GM18498 (cell line): Measurements from ENCODE around the gene MTERF2.
"Not testable (repeated sequence)": the region's sequence is repeated elsewhere in the genome, so short reads cannot be mapped to it uniquely, and the experiment has no call there.

ENCODE experiments used
- ATAC-seq: cut with Tn5 transposase; IDR thresholded peaks from one replicate; pipeline ENCODE4 v1.9.1; 2021; ENCODE audit warnings: mild to moderate bottlenecking, moderate library complexity; ENCODE audit not compliant: unreplicated experiment

The MTERF2 gene, protein sequence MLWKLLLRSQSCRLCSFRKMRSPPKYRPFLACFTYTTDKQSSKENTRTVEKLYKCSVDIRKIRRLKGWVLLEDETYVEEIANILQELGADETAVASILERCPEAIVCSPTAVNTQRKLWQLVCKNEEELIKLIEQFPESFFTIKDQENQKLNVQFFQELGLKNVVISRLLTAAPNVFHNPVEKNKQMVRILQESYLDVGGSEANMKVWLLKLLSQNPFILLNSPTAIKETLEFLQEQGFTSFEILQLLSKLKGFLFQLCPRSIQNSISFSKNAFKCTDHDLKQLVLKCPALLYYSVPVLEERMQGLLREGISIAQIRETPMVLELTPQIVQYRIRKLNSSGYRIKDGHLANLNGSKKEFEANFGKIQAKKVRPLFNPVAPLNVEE

DNA sequence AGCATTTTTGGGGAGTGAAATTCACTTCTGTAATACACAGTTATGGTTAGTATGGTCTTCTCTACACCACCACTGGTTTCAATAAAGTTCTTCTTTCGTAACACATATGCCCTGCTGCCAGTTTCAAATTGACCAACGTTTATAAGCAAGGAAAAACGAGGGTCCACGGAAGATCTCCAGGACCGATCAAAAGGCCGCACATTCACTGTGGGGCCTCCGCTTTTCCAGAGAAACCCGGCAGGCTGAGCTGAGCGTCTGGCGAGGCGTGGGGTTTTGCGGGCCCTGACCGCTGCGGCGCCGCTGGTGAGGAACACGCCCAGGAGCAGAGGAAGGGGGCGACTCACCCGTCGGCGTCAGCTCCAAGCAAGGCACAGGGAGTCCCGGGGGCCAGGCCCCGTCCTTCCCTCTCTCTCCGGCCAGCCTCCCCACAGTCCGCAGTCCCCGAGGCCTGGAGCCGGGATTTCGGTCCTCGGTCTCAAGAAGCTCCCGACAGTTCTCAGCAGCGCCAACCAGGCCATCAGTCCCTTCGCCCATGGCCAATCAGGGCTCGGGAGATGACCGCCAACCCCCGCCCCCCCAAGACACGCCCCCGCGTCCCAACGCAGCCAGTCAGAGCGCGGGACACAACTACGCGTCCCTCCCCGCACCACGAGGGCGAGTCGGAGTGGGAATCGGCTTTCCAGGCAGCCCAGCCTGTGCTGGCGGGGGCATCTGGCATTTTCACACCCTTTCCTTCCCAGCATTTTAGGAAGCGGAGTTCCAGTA is at the start of gene MTERF2:
TSS of gene MTERF2 (minus strand) at position 522 of the 765 bp plus-strand sequence. CDS start 8,432 bp downstream, outside the sequence.
- ATAC-seq, result peak; percentile 95

DNA sequence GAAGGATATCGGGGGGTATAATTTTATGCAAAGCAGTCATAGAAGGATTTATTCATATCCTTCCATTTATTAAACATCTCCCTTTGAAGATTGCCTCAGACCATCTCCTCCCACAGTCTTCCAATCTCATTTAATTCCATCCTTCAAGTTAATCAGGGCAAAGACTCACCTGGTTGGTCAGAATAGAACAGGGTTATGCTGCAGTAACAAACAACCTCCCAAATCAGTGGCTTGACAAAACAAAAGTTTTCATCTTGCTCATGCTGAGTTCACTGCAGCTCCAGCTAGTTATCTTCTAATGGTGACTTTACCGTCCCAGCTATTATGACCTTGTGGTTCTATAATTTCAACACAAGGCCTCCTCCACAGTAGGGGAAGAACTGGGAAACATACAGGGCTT is 48.8 kb upstream of the MTERF2 start:
- ATAC-seq, result no peak

DNA sequence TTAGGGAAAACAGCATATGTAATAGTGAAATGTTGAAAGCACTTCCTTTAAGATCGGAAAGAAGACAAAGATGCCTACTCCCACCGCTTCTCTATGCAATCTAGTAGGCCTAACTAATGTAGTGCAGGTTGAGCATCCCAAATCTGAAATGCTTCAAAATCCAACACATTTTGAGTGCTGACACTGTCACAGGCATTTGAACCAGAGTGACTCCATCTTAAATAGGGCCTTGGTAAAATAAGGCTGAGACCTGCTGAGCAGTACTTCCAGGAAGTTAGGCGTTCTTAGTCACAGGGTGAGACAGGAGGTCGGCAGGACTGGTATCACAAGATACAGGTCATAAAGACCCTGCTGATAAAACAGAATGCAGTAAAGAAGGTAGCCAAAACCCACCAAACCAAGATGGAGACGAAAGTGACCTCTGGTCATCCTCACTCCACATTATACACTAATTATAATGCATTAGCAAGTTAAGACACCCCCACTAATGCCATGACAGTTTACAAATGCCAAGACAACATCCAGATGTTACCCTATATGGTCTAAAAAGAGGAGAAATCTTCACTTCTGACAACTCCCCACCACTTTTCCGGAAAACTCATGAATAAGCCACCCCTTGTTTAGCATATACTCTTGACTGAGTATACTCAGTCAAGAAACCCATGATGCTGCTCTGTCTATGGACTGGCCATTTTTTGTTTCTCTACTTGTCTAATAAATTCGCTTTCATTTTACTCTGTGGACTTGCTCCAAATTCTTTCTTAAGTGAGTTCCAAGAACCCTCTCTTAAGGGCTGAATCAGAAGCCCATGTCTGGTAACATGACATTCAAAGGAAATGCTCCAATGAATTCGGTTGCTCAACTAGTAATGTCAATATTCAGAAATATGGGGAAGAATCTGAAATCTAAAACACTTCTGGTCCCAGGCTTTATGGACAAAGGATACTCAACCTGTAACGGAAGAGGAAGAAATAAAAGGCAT is 47.1 kb upstream of the MTERF2 start:
- ATAC-seq, result no peak

DNA sequence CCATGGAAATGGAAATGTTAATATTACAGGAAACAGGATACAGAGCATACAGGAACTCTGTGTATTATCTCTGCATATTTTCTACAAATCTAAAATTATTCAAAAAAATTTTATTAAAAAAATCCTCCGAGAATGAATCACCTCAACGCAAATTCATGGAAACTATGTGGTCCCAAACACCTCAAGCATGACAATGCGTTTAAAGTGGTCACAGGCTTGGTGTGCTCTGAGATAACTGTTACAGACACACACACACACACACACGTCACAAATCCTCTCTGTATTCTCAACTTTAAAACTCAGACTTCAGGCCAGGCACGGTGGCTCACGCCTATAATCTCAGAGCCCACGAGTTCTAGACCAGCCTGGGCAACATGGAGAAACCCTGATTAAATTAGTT is 45.3 kb upstream of the MTERF2 start:
- no peak for ATAC-seq

DNA sequence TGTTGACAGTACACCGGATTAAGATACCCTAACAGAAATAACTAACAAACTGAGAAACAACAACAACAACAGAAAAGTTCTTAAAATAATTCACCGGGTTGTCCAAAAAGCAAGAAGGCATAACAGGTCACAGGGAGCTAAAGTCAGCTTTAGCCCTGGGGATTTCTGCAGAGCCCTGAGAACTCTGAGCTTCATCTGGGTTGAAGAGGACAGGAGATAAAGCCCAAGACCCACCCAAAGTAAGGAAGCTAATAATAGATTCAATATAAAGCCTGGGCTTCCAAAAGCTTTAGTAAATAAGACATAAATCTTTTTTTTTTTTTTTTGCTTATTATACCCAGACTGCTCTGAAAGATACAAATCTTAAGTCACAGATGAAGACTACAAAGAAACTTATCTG is 44.1 kb upstream of the MTERF2 start:
- no peak for ATAC-seq

DNA sequence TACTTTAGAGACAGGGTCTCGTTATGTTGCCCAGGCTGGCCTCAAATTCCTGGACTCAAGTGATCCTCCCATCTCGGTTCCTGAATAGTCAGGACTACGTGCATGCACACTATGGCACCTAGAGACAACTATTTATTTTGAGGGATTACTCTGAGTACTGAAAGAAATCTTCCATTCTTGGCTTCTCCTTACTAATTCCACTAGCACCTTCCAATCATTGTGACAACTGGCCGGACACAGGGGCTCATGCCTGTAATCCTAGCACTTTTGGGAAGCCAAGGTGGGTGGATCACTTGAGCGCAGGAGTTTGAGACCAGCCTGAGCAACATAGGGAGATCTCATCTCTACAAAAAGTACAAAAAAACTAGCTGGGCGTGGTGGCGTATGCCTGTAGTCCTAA is 42.1 kb upstream of the MTERF2 start:
- ATAC-seq, result no peak

DNA sequence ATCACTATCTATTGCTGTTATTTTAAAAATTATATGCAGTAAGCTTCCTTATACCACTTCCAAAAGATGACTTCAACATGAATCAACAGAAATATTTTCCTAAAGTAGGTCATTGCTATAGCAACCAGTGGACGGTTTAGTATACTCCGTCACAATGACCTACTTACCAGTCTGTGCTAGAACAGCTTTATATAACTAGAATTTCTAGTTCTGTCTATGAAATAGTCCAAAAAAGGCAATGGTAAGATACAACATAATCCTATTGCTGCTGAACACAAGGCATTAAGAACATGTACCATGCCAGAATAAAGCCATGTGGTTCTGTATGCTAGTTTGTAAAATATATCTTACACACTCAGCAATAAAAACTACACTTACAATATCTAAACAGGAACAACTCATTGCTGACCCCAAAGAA is 40.7 kb upstream of the MTERF2 start:
- ATAC-seq, result no peak

DNA sequence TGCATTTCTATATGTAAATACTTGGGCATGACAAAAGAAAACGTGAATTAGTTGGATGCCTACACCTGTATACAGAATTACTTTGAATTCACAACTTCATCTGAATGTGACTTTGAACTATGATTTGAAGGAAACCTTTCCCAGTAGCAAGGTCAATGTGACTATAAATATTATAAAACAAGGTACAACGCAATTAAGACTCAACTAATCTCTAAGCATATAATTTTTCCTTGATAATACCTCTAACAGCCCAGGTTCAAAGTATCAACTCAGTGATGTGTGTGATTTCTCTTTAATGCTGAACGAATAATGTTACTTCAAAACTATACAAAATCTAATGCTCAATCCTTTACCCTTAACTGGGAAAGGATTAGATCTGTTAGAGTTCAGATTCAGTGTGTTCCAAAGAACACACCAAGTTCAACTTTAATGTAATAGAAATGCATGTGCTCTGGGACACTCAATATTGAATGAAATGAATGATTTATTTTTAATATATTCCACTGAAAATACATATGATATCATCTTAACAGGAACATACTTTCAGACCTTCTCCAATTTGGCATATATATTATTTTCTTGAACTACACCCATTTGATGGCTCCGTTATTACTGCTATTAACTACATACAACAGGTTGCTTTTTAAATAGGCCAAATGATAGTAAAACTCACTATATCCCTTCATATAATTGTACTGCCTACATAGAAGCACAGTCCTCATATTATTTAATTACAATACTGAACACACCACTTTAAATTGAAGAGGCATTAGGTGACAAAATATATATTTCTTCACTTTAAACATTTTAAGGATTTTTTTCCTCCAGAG is 40.1 kb upstream of the MTERF2 start:
- ATAC-seq, result no peak

DNA sequence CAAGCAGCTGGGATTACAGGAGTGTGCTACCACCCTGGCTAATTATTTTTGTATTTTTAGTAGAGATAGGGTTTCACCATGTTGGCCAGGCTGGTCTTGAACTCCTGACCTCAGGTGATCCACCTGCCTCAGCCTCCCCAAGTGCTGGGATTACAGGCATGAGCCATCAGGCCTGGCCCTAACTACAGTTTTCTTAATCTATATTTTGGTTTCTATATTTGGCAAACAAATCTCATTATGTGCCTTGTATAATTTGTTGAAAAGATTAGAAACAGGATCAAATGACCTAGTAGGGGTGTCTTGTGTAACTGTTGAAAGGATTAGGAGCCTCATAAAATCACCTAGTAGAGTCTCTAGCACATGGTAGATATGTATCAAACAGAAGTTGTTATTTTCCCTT is 39.4 kb upstream of the MTERF2 start:
- ATAC-seq, result not testable (repeated sequence)

DNA sequence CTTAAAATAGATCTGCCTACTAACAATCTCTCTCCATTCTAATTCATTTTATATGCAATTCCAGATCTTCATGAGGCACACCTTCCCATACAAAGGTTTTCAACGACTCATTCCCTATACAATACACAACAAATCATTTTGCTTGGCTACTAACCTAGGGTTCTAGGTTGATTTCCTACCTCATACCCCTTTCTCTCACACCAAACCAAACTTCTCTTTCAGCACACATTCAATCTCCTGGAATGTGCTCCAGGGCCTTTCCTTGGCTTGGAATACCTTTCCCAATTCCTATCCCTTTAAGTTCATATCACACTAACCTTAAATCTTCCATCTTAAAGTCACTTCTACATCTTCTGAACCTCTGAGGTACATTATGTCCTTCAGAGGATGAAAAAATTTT is 38.7 kb upstream of the MTERF2 start:
- no peak for ATAC-seq

DNA sequence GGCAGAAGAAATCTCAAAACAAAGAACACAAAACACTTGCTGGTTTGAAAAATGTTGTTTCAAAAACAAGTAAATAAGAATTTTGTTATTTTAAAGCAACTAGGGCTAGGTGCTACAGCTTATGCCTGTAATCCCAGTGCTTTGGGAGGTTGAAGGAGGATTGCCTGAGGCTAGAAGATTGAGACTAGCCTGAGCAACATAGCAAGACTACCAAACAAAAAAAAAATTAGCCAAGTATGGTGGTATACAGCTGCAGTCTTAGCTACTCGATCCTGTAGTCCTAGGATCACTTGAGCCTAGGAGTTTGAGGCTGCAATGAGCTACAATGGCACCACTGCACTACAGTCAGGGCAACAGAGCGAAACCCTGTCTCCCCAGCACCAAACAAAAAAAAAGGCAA is 32.6 kb upstream of the MTERF2 start:
- no peak for ATAC-seq

DNA sequence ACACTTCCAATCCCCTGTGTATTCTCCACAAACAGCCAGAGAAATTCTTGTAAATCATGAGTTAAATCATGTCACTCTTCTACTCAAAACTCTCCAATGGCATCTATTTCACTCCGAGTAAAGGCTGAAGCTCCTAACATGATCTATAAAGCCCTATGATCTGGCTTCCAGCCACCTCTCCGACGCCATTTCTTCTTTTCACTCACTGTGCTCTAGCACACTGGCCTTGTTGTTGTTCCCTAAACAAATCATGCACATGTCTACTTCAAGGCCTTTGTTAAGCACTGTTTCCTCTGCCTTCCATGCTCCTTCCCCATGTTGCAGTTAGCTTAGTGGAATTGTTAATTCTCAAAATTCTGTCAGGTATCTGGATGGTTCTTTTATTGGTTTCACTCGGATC is 30.1 kb upstream of the MTERF2 start:
- ATAC-seq, result no peak

DNA sequence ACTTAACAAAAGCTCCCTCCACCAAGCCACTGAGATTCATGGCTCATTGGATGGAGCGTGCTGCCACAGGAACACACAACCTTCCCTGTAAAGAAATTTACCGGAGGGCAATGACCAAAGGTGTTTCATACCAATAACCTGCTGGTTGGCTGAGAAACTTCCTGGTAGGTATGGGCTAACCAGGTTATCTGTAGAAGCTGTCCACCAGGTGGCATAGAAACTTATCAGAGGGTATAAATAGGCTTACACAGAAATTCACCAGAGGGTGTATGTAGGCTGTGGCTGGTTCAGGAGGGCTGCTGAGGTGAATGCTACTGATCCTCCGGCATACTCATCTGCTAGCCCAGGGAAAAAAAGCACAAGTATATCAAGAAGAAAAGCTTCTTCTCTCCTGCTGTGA is 27.1 kb upstream of the MTERF2 start:
- no peak for ATAC-seq

DNA sequence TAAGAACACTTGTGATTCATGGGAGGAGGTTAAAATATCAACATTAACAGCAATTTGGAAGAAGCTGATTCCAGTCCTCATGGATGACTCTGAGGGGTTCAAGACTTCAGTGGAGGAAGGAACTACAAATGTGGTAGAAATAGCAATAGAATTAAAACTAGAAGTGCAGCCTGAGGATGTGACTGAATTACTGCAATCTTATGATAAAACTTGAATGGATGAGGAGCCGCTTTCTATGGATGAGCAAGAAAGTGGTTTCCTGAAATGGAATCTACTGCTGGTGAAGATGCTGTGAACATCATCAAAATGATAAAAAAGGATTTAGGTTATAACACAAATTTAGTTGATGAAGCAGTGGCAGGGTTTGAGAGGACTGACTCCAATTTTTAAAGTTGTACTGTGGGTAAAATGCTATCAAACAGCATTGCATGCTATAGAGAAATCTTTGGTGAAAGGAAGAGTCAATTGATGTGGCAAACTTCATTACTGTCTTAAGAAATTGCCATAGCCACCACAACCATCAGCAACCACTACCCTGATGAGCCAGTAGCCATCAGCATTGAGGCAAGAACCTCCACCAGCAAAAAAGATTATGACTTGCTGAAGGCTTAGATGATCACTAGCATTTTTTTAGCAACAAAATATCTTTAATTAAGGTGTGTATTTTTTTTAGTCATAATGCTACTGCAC is 25.9 kb upstream of the MTERF2 start:
- no peak for ATAC-seq

DNA sequence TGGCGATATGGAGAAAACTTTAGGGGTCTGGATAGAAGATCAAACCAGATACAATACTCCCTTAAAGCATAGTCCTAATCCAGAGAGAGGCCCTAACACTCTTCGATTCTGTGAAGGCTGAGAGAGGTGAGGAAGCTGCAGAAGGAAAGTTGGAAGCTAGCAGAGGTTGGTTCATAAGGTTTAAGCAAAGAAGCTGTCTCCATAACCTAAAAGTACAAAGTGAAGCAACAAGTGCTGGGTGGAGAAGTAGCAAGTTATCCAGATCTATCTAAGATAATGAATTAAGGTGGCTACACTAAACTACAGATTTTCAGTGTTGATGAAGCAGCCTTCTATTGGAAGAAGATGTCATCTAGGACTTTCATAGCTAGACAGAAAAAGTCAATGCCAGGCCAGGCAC is 24.6 kb upstream of the MTERF2 start:
- ATAC-seq, result no peak

DNA sequence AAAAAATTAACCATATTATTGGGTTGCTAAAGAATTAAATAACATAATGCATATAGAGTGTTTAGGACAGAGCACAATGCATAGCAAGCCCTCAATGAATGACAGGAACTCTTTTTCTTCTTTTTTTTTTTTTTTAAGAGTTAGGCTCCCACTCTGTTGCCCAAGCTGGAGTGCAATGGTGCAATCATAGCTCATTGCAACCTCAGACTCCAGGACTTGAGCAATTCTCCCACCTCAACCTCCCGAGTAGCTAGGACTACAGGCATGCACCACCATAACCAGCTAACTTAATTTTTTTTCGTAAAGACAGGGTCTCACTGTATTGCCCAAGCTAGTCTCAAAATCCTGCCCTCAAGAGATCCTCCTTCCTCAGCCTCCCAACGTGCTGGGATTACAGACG is 20.5 kb upstream of the MTERF2 start:
- no peak for ATAC-seq

DNA sequence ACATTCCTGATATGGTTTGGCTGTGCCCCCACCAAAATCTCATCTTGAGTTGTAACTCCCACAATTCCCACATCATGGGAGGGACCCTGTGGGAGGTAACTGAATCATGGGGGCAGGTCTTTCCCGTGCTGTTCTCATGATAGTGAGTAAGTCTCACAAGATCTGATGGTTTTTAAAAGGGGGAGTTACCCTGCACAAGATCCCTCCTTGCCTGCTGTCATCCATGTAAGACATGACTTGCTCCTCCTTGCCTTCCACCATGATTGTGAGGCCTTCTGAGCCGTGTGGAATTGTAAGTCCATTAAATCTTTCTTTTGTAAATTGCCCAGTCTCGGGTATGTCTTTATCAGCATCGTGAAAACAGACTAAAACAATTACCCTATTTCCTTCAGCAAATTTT is 15.7 kb upstream of the MTERF2 start:
- ATAC-seq, result not testable (repeated sequence)

DNA sequence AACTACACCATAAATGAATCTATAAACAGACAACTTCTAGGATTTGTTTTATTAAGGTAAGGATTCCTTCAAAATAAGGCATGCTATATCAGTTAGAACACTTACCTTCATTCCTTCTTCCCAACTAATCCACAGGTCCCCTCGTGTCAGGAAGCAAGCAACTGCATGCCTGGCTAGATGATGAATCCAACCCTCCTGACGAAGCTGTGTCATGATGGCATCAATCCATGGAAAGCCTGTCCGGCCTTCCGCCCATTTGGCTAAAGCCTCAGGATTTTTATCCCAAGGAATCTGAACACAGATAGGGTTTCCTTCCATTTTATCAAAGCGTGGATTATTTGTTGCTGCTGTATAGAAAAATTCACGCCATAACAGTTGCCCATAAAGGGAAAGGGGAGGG is 12.5 kb upstream of the MTERF2 start:
- no peak for ATAC-seq

DNA sequence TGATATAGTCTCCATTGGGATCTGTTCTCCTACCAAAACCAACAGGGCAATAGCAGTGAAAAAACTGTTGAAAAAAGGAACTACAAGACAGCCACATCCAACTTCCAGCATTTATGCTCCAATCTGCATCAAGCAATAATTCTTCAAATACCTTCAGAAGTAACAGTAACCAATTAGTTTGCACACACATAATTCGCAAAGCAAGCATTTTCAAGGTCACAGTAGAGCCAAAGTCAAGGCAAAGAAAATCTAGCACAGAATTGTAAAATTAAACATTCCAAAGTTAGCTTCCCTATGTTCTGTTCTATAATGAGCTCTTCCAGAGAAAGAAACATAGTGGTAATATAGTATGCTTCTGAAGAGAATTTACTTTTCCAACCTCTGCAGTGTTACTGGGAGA is 11.0 kb upstream of the MTERF2 start:
- ATAC-seq, result no peak

DNA sequence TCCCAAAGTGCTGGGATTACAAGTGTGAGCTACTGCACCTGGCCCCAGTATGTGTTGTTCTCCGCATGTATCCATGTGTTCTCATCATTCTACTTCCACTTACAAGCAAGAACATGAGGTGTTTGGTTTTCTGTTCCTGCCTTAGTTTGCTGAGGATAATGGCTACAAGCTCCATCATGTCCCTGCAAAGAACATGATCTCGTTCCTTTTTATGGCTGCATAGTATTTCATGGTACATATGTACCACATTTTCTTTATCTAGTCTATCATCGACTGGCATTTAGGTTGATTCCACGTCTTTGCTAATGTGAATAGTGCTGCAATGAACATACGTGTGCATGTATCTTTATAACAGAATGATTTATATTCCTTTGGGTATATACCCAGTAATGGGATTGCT is 9.2 kb upstream of the MTERF2 start:
- not testable (repeated sequence) for ATAC-seq
